ENCODE measurements around the gene KRT36. TPM values are rescaled to one million over a fixed set of nuclear protein-coding genes. Genes with fewer than 3 reads are reported as not detected.

KRT36 gene
- total RNA-seq, 4 donors from 2014 or later, result not detected

- Histone ChIP-seq H3K4me3 (no peak overlapping the region), H3K27ac (no peak overlapping the region), H3K9me3 (no peaks in the 10 kb centered on the region), H3K4me1 (peaks cover 0 to 11% (median 5%) of the 10 kb centered on the region in 3 donors), H3K36me3 (no peaks in the 10 kb centered on the region), H3K27me3 (no peaks in the 10 kb centered on the region)
- WGBS, 2 donors (ENCODE audit: low coverage in 1 of 2), result no CpG with 5 or more reads among the region's 6 CpGs
- TF ChIP-seq POLR2A (IDR thresholded peaks at IDR 0.05), result no peak
- TF ChIP-seq POLR2AphosphoS5 (IDR thresholded peaks at IDR 0.05), result no peak
- TF ChIP-seq, protein P1, sequence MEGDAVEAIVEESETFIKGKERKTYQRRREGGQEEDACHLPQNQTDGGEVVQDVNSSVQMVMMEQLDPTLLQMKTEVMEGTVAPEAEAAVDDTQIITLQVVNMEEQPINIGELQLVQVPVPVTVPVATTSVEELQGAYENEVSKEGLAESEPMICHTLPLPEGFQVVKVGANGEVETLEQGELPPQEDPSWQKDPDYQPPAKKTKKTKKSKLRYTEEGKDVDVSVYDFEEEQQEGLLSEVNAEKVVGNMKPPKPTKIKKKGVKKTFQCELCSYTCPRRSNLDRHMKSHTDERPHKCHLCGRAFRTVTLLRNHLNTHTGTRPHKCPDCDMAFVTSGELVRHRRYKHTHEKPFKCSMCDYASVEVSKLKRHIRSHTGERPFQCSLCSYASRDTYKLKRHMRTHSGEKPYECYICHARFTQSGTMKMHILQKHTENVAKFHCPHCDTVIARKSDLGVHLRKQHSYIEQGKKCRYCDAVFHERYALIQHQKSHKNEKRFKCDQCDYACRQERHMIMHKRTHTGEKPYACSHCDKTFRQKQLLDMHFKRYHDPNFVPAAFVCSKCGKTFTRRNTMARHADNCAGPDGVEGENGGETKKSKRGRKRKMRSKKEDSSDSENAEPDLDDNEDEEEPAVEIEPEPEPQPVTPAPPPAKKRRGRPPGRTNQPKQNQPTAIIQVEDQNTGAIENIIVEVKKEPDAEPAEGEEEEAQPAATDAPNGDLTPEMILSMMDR (IDR thresholded peaks at IDR 0.05), result no peak
- no peak for TF ChIP-seq EP300 (IDR thresholded peaks at IDR 0.05)
- peak; percentile 32 for ATAC-seq
Measured at GRCh38 chr17:41492351-41492750, 2.6 kb upstream of the KRT36 start.

- TF ChIP-seq POLR2AphosphoS5 (IDR thresholded peaks at IDR 0.05), result no peak
- TF ChIP-seq, protein P1 (IDR thresholded peaks at IDR 0.05), result no peak
- TF ChIP-seq POLR2A (IDR thresholded peaks at IDR 0.05), result no peak
- TF ChIP-seq EP300 (IDR thresholded peaks at IDR 0.05), result no peak
- no CpG with 5 or more reads among the region's 2 CpGs for WGBS, 2 donors (ENCODE audit: low coverage in 1 of 2)
- no peaks in the 10 kb centered on the region for H3K36me3 ChIP-seq
- no peaks in the 10 kb centered on the region for H3K9me3 ChIP-seq
- no peak for ATAC-seq
- no peaks in the 10 kb centered on the region for H3K27me3 ChIP-seq
- H3K4me3 ChIP-seq, result no peak overlapping the region
- H3K27ac ChIP-seq, result no peak overlapping the region
- peaks cover 0 to 11% (median 5%) of the 10 kb centered on the region in 3 donors for H3K4me1 ChIP-seq
Measured at GRCh38 chr17:41491476-41491875, 1.8 kb upstream of the KRT36 start.

DNA sequence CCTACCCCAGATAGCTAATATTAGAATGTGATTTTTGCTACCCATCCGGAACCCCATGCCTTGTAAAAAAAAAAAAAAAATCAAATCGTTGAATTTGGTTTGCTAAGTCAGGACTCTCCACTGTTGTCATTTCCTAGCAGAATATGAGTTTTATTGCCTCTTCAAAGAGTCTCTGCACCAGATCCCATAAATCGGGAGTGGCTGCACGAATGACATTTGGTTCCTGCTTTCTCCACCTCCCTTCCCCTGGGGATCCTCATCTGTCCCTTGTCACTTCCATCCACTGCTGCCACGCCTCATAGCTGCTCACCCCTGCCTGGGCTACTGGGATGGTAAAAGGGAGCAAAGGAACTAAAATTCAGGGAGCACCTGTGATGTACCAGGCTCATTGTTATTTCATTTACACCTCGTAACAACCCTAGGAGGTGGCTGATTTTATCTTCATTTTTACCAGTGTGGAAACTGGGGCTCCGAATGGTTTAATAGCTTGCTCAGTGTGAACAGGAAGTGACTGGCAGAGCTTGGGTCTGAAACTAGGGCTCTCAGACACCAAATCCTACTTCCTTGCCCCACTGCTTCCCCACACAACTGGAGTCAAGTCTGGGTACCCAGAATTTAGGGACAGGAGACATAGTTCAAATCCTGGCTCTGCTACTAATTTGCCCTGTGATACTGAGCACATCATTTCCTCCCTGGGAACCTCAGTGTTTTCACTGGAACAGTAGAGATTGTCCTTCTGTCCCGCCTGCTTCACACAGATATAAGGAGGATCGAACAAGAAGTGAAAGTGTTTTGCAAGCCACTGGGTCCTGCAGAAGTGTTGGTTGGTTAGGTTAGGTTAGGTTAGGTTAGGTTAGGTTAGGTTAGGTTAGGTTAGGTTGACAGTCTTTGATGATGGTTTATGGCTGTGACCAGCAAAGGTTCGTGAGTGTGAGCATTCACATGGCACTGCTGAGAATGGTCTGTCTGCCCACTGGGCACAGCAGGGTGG, 585 bp upstream of the KRT36 start:
- TF ChIP-seq EP300 (IDR thresholded peaks at IDR 0.05), result no peak
- TF ChIP-seq POLR2A (IDR thresholded peaks at IDR 0.05), result no peak
- TF ChIP-seq, protein P1 (IDR thresholded peaks at IDR 0.05), result no peak
- no peak for TF ChIP-seq POLR2AphosphoS5 (IDR thresholded peaks at IDR 0.05)
- Histone ChIP-seq H3K4me1 (peaks cover 0 to 11% (median 5%) of the 10 kb centered on the region in 3 donors), H3K36me3 (no peaks in the 10 kb centered on the region), H3K4me3 (no peak overlapping the region), H3K27ac (no peak overlapping the region), H3K9me3 (no peaks in the 10 kb centered on the region), H3K27me3 (no peaks in the 10 kb centered on the region)
- 79 to 80% methylated on average over 6 to 9 of the region's 10 CpGs for WGBS, 2 donors (ENCODE audit: low coverage in 1 of 2)
- no peak for ATAC-seq

DNA sequence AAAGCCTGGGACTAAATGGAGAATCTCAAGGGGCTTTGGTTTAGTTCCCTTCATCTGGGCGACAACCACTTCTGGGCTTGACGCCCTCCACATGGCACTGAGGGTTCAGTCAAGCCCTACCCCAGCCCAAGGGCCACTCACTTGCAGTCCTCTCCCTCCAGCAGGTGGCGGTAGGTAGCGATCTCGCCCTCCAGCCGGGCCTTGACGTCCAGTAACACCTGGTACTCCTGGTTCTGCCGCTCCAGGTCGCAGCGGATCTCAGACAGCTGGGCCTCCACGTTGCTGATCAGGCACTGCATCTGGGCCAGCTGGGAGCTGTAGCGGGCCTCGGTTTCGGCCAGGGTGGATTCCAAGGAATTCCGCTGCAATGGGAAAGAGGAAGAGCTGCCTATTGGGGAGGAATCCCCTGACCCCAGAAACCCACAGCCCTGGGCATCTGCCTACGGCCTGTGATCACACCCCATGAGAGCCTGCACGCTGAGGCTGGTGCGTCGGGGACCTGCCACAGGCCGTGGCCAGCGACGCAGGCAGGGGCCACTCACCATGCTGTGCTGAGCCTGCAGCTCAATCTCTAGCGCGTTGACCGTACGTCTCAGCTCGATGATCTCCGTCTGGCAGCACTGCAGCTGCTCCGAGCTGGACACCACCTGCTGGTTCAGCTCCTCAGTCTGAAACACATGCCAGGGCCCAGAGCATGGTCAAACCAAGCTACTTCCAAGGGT, 2.7 kb downstream of the KRT36 start:
- Histone ChIP-seq H3K4me3 (no peak overlapping the region), H3K4me1 (peaks cover 0 to 2% (median 0%) of the 10 kb centered on the region in 3 donors), H3K9me3 (no peaks in the 10 kb centered on the region), H3K27me3 (no peaks in the 10 kb centered on the region), H3K36me3 (no peaks in the 10 kb centered on the region), H3K27ac (no peak overlapping the region)
- WGBS, 2 donors (ENCODE audit: low coverage in 1 of 2), result 76 to 86% methylated on average over 10 to 14 of the region's 29 CpGs
- no peak for TF ChIP-seq POLR2AphosphoS5 (IDR thresholded peaks at IDR 0.05)
- TF ChIP-seq, protein P1 (IDR thresholded peaks at IDR 0.05), result peak in 1 of 4 experiments; percentile 19
- no peak for ATAC-seq
